ENCODE data around the gene SMIM15.
A peak's percentile ranks its signal among the peaks of the same experiment; 100 is the strongest.

Gene SMIM15

DNA sequence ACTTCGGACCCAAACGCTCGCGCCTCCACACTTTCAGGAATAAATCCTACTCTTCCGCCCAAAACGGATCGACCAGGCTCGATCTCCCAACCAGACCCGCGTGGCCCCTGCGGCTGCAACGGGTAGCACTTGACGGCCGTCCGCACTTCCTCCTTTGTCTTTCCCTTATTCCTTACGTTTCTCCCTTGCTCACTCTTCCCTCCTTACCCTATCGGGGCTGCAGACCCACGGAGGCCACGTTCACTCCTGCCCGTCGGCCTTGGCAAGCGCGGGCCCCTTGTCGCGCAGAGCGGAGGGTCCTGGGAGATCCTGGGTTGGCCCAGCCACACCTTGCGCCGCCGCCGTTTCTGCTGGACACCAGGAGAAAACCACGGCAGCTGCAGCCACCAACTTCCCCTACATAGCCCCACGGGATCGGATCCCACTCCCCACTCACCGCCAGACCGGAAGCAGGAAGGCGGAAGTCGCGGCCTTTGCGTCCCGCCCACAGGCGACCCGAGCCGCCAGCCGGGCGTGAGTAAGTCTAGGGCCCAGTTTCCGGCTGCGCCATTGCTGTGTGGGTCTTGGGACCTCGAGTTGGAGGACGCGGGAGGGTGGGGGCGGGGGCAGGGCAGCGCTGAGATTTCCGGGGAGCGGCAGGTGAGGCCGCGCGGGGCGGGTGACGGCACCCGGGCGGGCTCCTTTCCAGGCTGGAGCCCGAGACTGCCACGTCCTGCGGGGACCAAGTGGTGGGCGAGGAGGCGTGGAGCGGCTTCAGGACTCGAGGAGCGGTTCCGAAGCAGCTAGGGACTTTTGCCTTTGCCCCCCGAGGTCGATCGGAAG lies at the start of gene SMIM15 (continued):
- TF ChIP-seq ZNF341 (tag by site-specific recombination; IDR thresholded peaks at IDR 0.05; ENCODE audit: low read depth) (0 out of 2 replicates have a peak, but pooled peaks have one; percentile 13), KLF8 (tag by site-specific recombination; IDR thresholded peaks at IDR 0.05) (peak; percentile 75; the same call in 1 of the 2 replicates), ZNF292 (tag by site-specific recombination; IDR thresholded peaks at IDR 0.05; ENCODE audit: borderline replicate concordance, low read depth) (no peak), TCF7L2 (IDR thresholded peaks at IDR 0.05; ENCODE audit: borderline replicate concordance, low read depth, low read length) (no peak), KLF17 (tag by site-specific recombination; IDR thresholded peaks at IDR 0.05) (peak; percentile 28; the same call in 1 of the 2 replicates), ZNF792 (tag by site-specific recombination; IDR thresholded peaks at IDR 0.05) (no peak), ZNF214 (tag by site-specific recombination; IDR thresholded peaks at IDR 0.05; ENCODE audit: borderline replicate concordance) (no peak), ZNF155 (tag by site-specific recombination; IDR thresholded peaks at IDR 0.05) (no peak), ZFP69B (tag by site-specific recombination; IDR thresholded peaks at IDR 0.05) (peak; percentile 49; the same call in 1 of the 2 replicates), ZSCAN5A (tag by site-specific recombination; IDR thresholded peaks at IDR 0.05) (0 out of 2 replicates have a peak, but pooled peaks have one; percentile 74), ZNF311 (tag by site-specific recombination; IDR thresholded peaks at IDR 0.05; ENCODE audit: borderline replicate concordance) (no peak), ZNF37A (tag by site-specific recombination; IDR thresholded peaks at IDR 0.05) (no peak), EGR2 (tag by site-specific recombination; IDR thresholded peaks at IDR 0.05; ENCODE audit: low read depth) (peak; percentile 85), ZNF600 (tag by site-specific recombination; IDR thresholded peaks at IDR 0.05) (peak; percentile 86), BCL11A (tag by site-specific recombination; IDR thresholded peaks at IDR 0.05; ENCODE audit: low read depth) (no peak), ZNF112 (tag by site-specific recombination; IDR thresholded peaks at IDR 0.05) (no peak), ZNF571 (tag by site-specific recombination; IDR thresholded peaks at IDR 0.05) (no peak), ZNF221 (tag by site-specific recombination; IDR thresholded peaks at IDR 0.05; ENCODE audit: borderline replicate concordance) (no peak), ZNF350 (tag by site-specific recombination; IDR thresholded peaks at IDR 0.05) (no peak), ZNF658 (tag by site-specific recombination; IDR thresholded peaks at IDR 0.05) (no peak), ZBTB17 (tag by site-specific recombination; IDR thresholded peaks at IDR 0.05) (peak; percentile 93), PRDM1 (tag by site-specific recombination; IDR thresholded peaks at IDR 0.05) (peak; percentile 84), ZNF404 (tag by site-specific recombination; IDR thresholded peaks at IDR 0.05) (no peak), ZNF169 (tag by site-specific recombination; IDR thresholded peaks at IDR 0.05) (no peak), ZNF2 (tag by site-specific recombination; IDR thresholded peaks at IDR 0.05) (peak; percentile 92), ZNF121 (tag by site-specific recombination; IDR thresholded peaks at IDR 0.05) (no peak), ZNF707 (tag by site-specific recombination; IDR thresholded peaks at IDR 0.05) (no peak), ZNF280C (tag by site-specific recombination; IDR thresholded peaks at IDR 0.05) (no peak), ZBTB7A (tag by site-specific recombination; IDR thresholded peaks at IDR 0.05; ENCODE audit: low read depth) (peak; percentile 72; the same call in 1 of the 2 replicates), KLF1 (tag by site-specific recombination; IDR thresholded peaks at IDR 0.05) (peak; percentile 33)
- TF ChIP-seq, protein P1, sequence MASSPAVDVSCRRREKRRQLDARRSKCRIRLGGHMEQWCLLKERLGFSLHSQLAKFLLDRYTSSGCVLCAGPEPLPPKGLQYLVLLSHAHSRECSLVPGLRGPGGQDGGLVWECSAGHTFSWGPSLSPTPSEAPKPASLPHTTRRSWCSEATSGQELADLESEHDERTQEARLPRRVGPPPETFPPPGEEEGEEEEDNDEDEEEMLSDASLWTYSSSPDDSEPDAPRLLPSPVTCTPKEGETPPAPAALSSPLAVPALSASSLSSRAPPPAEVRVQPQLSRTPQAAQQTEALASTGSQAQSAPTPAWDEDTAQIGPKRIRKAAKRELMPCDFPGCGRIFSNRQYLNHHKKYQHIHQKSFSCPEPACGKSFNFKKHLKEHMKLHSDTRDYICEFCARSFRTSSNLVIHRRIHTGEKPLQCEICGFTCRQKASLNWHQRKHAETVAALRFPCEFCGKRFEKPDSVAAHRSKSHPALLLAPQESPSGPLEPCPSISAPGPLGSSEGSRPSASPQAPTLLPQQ (tag by site-specific recombination; IDR thresholded peaks at IDR 0.05) = 0 out of 2 replicates have a peak, but pooled peaks have one; percentile 35
- TF ChIP-seq, protein P2, sequence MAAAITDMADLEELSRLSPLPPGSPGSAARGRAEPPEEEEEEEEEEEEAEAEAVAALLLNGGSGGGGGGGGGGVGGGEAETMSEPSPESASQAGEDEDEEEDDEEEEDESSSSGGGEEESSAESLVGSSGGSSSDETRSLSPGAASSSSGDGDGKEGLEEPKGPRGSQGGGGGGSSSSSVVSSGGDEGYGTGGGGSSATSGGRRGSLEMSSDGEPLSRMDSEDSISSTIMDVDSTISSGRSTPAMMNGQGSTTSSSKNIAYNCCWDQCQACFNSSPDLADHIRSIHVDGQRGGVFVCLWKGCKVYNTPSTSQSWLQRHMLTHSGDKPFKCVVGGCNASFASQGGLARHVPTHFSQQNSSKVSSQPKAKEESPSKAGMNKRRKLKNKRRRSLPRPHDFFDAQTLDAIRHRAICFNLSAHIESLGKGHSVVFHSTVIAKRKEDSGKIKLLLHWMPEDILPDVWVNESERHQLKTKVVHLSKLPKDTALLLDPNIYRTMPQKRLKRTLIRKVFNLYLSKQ (tag by site-specific recombination; IDR thresholded peaks at IDR 0.05; ENCODE audit: borderline replicate concordance) = 0 out of 2 replicates have a peak, but pooled peaks have one; percentile 42

Data from HEK293 (cell line).